HepG2 (cell line): ENCODE data around the gene FAM83F. TPM values are rescaled to one million over a fixed set of nuclear protein-coding genes. Genes with fewer than 3 reads are reported as not detected.

Source experiments
- ATAC-seq: fragments of 200-7000 bp; cut with Tn5 transposase; 3 replicates; pipeline ENCODE4 v1.9.1; 2020; ENCODE audit warnings: mild to moderate bottlenecking, moderate library complexity
- BruUV-seq: library from RNA; stranded (reverse); fragments of 400-500 nt; replicated peaks from 2 replicates; lab custom pipeline; 2021; lab: Mats Ljungman, UMichigan
- CTCF ChIA-PET: fragments of 300-600 bp; formaldehyde crosslinking; extraction: SDS; loops from one replicate; lab custom pipeline; 2021; ENCODE audit warnings: low total read pairs, inconsistent platforms, low intra/inter-chr PET ratio; lab: Yijun Ruan, JAX
- POLR2A ChIA-PET: fragments of 350-600 bp; sonication (Branson Sonifier 250); formaldehyde crosslinking; loops from one replicate; lab custom pipeline; 2020; ENCODE audit warnings: antibody characterized with exemption, inconsistent platforms; lab: Yijun Ruan, JAX
- DNase-seq: peaks from one replicate; pipeline ENCODE4 v3.0.0-alpha.2; 2015; ENCODE audit warnings: low spot score
- FAIRE-seq: peaks from 3 replicates; lab custom pipeline; 2011; peaks lifted over from hg19 to GRCh38; lab: Jason Lieb, UNC
- H2AFZ ChIP-seq: one replicate; pipeline ENCODE4 v1.6.1; 2011; ENCODE audit warnings: low read length, inconsistent platforms
- H3K27ac ChIP-seq: fragments of 300-600 bp; 3 replicates; pipeline ENCODE4 v1.8.0; 2011; ENCODE audit warnings: mixed run types, mild to moderate bottlenecking, mixed read lengths, low read length, inconsistent platforms; ENCODE audit not compliant: insufficient read depth; ENCODE audit errors: extremely low read length
- H3K27me3 ChIP-seq, 2 experiments: fragments of 200-600 bp in 1 of 2; 2 replicates in 1 of 2; 3 replicates in 1 of 2; pipeline versions ENCODE4 v1.6.0 to v1.8.0; 2011; ENCODE audit warnings: low read length in 2 of 2, mild to moderate bottlenecking in 2 of 2, moderate library complexity in 2 of 2, inconsistent platforms in 1 of 2; ENCODE audit not compliant: insufficient read depth in 2 of 2, control insufficient read depth in 1 of 2
- H3K36me3 ChIP-seq, 2 experiments: fragments of 200-600 bp in 1 of 2; replicated peaks in 1 of 2; 2 replicates in 1 of 2; 3 replicates in 1 of 2; pipeline versions ENCODE4 v1.5.1 to v1.8.0; 2011; ENCODE audit warnings: low read length in 2 of 2, inconsistent platforms in 1 of 2; ENCODE audit not compliant: insufficient read depth in 2 of 2, control insufficient read depth in 1 of 2
- H3K4me1 ChIP-seq: 2 replicates; pipeline ENCODE4 v1.5.1; 2012; ENCODE audit warnings: low read length, inconsistent platforms; ENCODE audit not compliant: insufficient read depth
- H3K4me2 ChIP-seq: 2 replicates; pipeline ENCODE4 v1.6.0; 2011; ENCODE audit warnings: low read depth, low read length, inconsistent platforms
- H3K4me3 ChIP-seq, 3 experiments: fragments of 200-600 bp in 1 of 3; sonication (generic), shearing (Covaris generic) in 1 of 3; replicated peaks in 1 of 3; 2 replicates each; pipeline ENCODE4 v1.5.1; 2011 to 2016; ENCODE audit warnings: low read length in 3 of 3, inconsistent platforms in 2 of 3, low read depth in 2 of 3, mild to moderate bottlenecking in 2 of 3, control low read depth in 1 of 3, mixed read lengths in 1 of 3; ENCODE audit not compliant: insufficient read depth in 1 of 3
- H3K79me2 ChIP-seq: one replicate; pipeline ENCODE4 v1.6.1; 2011; ENCODE audit warnings: low read length, inconsistent platforms; ENCODE audit not compliant: insufficient read depth
- H3K9ac ChIP-seq: 2 replicates; pipeline ENCODE4 v1.6.0; 2011; ENCODE audit warnings: mild to moderate bottlenecking, low read depth, low read length, inconsistent platforms; ENCODE audit not compliant: insufficient read depth
- H3K9me3 ChIP-seq: 2 replicates; pipeline ENCODE4 v1.5.1; 2012; ENCODE audit warnings: mild to moderate bottlenecking, low read length
- H4K20me1 ChIP-seq: 2 replicates; pipeline ENCODE4 v1.6.0; 2011; ENCODE audit warnings: inconsistent platforms, mild to moderate bottlenecking, low read length, moderate library complexity; ENCODE audit not compliant: insufficient read depth
- HNRNPK ChIP-seq: fragments of 200-400 bp; formaldehyde crosslinking; IDR thresholded peaks from 2 replicates; pipeline ENCODE4 v1.6.1; 2018; ENCODE audit warnings: low read length, low read depth, moderate library complexity, mild to moderate bottlenecking; ENCODE audit not compliant: poor library complexity, severe bottlenecking
- PHF21A ChIP-seq: sonication (generic); formaldehyde crosslinking; IDR thresholded peaks from 2 replicates; pipeline ENCODE4 v1.5.0; 2020; ENCODE audit warnings: mild to moderate bottlenecking, missing genetic modification reagents
- RBFOX2 ChIP-seq: fragments of 200-400 bp; formaldehyde crosslinking; IDR thresholded peaks from 2 replicates; pipeline ENCODE4 v1.6.1; 2017; ENCODE audit warnings: low read depth, mild to moderate bottlenecking, low read length
- TCF7L2 ChIP-seq: IDR thresholded peaks from 2 replicates; pipeline ENCODE4 v1.6.1; 2011; ENCODE audit warnings: mild to moderate bottlenecking, low read depth, low read length, moderate library complexity
- TMF1 ChIP-seq: sonication (generic); formaldehyde crosslinking; IDR thresholded peaks from 2 replicates; pipeline ENCODE4 v1.8.1; 2022; ENCODE audit warnings: low read depth, missing genetic modification reagents
- WIZ ChIP-seq: sonication (generic); formaldehyde crosslinking; IDR thresholded peaks from 2 replicates; pipeline ENCODE4 v1.5.1; 2020; ENCODE audit warnings: mild to moderate bottlenecking, missing genetic modification reagents
- ZFP37 ChIP-seq: sonication (generic); formaldehyde crosslinking; IDR thresholded peaks from 2 replicates; pipeline ENCODE4 v1.4.0; 2020; ENCODE audit warnings: missing genetic modification reagents, borderline replicate concordance
- ZKSCAN1 ChIP-seq: fragments of 150-350 bp; IDR thresholded peaks from 2 replicates; pipeline ENCODE4 v1.6.1; 2014; ENCODE audit warnings: low read length
- ZKSCAN5 ChIP-seq: sonication (generic); formaldehyde crosslinking; IDR thresholded peaks from 2 replicates; pipeline ENCODE4 v1.5.1; 2020; ENCODE audit warnings: mild to moderate bottlenecking, missing genetic modification reagents
- ZNF136 ChIP-seq: sonication (generic); formaldehyde crosslinking; IDR thresholded peaks from 2 replicates; pipeline ENCODE4 v1.8.1; 2022; ENCODE audit warnings: low read depth, mild to moderate bottlenecking, moderate library complexity, missing genetic modification reagents
- ZNF274 ChIP-seq: sonication (generic); formaldehyde crosslinking; IDR thresholded peaks from 2 replicates; pipeline ENCODE4 v1.5.1; 2020; ENCODE audit warnings: mild to moderate bottlenecking, missing genetic modification reagents
- ZNF331 ChIP-seq: sonication (generic); formaldehyde crosslinking; IDR thresholded peaks from 2 replicates; pipeline ENCODE4 v1.4.0; 2020; ENCODE audit warnings: missing genetic modification reagents
- WGBS: methylation state at CpG from one replicate; pipeline ENCODE4 v1.1.6; 2017; ENCODE audit warnings: low lambda C conversion rate; 5-methylcytosine and 5-hydroxymethylcytosine counted together
- in situ Hi-C: cut with HindIII; loops from 2 replicates; pipeline ENCODE4 v1.10.0; 2017; ENCODE audit warnings: low pct_unique_long_range_greater_than_20kb; ENCODE audit not compliant: extremely low pct_ligation_motif_present
- intact Hi-C: fragments of 100-400 bp; cut with micrococcal nuclease; formaldehyde crosslinking; loops from one replicate; pipeline ENCODE4 v1.10.0; 2022; ENCODE audit not compliant: unreplicated experiment
- polyA plus RNA-seq, 8 experiments: library from polyadenylated mRNA; depleted of rRNA in 3 of 8; stranded (reverse) in 7 of 8; unstranded in 1 of 8; fragments of >200 nt; fragmentation: Illumina TruSeq in 4 of 8; extraction: Trizol in 4 of 8; gene quantifications; 2 replicates each; pipeline versions ENCODE4 v1.2.1 to v1.2.3, GENCODE V29; 2011 to 2016; ENCODE audit warnings: low read depth in 4 of 8, missing spikeins in 1 of 8, mixed read lengths in 1 of 8; ENCODE audit not compliant: insufficient read depth in 1 of 8
- total RNA-seq, 5 experiments: library from RNA; depleted of rRNA; stranded (reverse); fragments of >200 nt; fragmentation: Illumina TruSeq; extraction: Trizol; gene quantifications; 2 replicates each; pipeline ENCODE4 v1.2.3, GENCODE V29; 2016; ENCODE audit warnings: low read depth in 1 of 5
- TF ChIP-seq, protein P1 (sequence below): sonication (generic); formaldehyde crosslinking; IDR thresholded peaks from 2 replicates; pipeline ENCODE4 v1.8.0; 2022; ENCODE audit warnings: missing genetic modification reagents, mild to moderate bottlenecking, inconsistent platforms, borderline replicate concordance
- TF ChIP-seq, protein P2 (sequence below), 2 experiments: sonication (generic) in 1 of 2; formaldehyde crosslinking in 1 of 2; IDR thresholded peaks; 2 replicates each; pipeline versions ENCODE4 v1.4.0 to v1.6.1; 2018 to 2020; ENCODE audit warnings: missing genetic modification reagents in 2 of 2, borderline replicate concordance in 1 of 2, low read depth in 1 of 2, mild to moderate bottlenecking in 1 of 2, missing biosample characterization in 1 of 2

The FAM83F gene
- total and polyA plus RNA-seq, 2 of the 13 experiments (the other 11 are each of a cell fraction or from before 2014, with no cell fraction given) = not detected

DNA sequence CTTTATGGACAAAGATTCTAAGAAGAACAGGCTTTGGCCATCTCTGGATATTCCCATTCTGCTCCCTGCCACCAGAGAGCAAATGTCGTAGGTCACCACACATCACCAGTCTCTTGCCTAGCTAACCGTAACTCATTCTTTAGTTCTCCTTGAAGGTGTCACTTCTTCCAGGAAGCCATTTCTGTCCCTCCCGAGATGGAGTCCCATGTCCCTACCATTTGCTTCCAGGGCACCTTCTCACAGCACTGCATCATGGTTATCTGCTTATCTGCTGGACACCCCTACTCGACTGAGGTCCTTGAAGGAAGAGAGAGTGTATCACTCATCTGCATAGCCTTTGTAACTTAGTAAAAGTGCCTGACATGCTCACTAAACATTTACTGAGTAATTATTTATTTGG lies 47.6 kb downstream of the FAM83F start:
- FAIRE-seq = no peak
- ATAC-seq = no peak
- POLR2A ChIA-PET = no interaction called here
- no peak overlapping the region for H3K4me2 ChIP-seq
- CTCF ChIA-PET = no interaction called here
- H3K27ac ChIP-seq = no peak overlapping the region
- H3K36me3 ChIP-seq = no peaks in the 10 kb centered on the region
- H3K4me3 ChIP-seq = no peak overlapping the region
- no peaks in the 10 kb centered on the region for H3K9me3 ChIP-seq
- no peak overlapping the region for H3K9ac ChIP-seq
- 0 out of 2 replicates have a peak, but pooled peaks cover 3% of the 10 kb centered on the region for H4K20me1 ChIP-seq
- peaks cover 25% of the 10 kb centered on the region for H3K4me1 ChIP-seq
- no peak for DNase-seq
- TF ChIP-seq ZKSCAN5 (CRISPR knock-in tag) (no peak), ZNF136 (CRISPR knock-in tag) (no peak), ZFP37 (CRISPR knock-in tag) (no peak), ZNF331 (CRISPR knock-in tag) (no peak), TMF1 (CRISPR knock-in tag) (no peak), ZNF274 (CRISPR knock-in tag) (no peak), ZKSCAN1 (no peak), PHF21A (CRISPR knock-in tag) (no peak), RBFOX2 (no peak), TCF7L2 (no peak), WIZ (CRISPR knock-in tag) (no peak), HNRNPK (no peak)
- TF ChIP-seq, protein P1, sequence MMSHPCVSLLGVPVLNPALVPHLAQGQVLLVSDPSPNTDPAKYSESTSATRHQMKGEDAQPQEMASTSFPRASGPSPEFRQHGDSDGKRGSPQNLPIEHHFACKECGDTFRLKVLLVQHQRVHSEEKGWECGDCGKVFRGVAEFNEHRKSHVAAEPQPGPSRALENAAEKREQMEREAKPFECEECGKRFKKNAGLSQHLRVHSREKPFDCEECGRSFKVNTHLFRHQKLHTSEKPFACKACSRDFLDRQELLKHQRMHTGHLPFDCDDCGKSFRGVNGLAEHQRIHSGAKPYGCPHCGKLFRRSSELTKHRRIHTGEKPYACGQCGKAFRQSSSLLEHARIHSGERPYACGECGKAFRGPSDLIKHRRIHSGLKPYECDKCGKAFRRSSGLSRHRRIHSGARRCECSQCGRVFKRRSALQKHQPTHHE (CRISPR knock-in tag) = no peak
- TF ChIP-seq, protein P2, sequence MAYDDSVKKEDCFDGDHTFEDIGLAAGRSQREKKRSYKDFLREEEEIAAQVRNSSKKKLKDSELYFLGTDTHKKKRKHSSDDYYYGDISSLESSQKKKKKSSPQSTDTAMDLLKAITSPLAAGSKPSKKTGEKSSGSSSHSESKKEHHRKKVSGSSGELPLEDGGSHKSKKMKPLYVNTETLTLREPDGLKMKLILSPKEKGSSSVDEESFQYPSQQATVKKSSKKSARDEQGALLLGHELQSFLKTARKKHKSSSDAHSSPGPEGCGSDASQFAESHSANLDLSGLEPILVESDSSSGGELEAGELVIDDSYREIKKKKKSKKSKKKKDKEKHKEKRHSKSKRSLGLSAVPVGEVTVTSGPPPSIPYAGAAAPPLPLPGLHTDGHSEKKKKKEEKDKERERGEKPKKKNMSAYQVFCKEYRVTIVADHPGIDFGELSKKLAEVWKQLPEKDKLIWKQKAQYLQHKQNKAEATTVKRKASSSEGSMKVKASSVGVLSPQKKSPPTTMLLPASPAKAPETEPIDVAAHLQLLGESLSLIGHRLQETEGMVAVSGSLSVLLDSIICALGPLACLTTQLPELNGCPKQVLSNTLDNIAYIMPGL (CRISPR knock-in tag; IDR thresholded peaks at IDR 0.05; ENCODE audit: borderline replicate concordance in 1 of 2, low read depth in 1 of 2) = no peak
- intact Hi-C loops = loop anchor here (5.0 kb wide), 2 partner anchors 135 to 305 kb away; partner anchors contain the start of genes ADSL and TNRC6B
- H3K79me2 ChIP-seq = peaks cover 13% of the 10 kb centered on the region
- BruUV-seq = no TSS peak
- WGBS = 64% methylated on average over 4 of the region's 4 CpGs
- in situ Hi-C loops = no loop called here
- peaks cover 0 to 13% of the 10 kb centered on the region in 2 experiments; a peak in 2 of 5 replicates for H3K27me3 ChIP-seq
- H2AFZ ChIP-seq = no peak overlapping the region
